Middle frontal gyrus (tissue), 1 donor: Measurements from ENCODE around the gene PTCD3.
A peak's percentile ranks its signal among the peaks of the same experiment; 100 is the strongest.

Source experiments
- DNase-seq: peaks from one replicate; pipeline ENCODE4 v3.0.0-alpha.2; 2015; ENCODE audit warnings: low spot score; ENCODE audit errors: extremely low spot score

PTCD3 gene

GRCh38 chr2:86081724-86082123 lies 24.3 kb upstream of the PTCD3 start:
- no peak for DNase-seq

DNA sequence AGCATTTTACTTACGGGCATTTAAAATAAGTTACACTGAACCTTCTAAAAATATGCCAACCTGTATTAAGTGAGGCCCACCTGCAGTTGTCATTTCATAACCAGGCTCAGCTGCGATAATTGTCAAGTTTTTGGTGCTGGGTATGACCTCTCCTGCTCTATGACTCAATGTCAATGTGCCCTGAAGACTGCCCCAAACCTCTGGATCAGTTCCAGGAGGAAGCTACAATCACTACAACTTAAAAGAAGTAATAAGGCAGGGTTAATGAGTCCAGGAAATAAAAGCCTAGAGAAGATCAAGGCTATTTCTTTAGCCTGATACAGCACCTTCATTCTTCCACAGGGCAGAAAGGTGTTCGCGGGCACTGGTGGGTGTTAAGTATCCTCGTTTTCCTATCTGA lies 23.3 kb upstream of the PTCD3 start:
- DNase-seq, result no peak

- DNase-seq, result no peak
Observed at GRCh38 chr2:86087936-86088850, 17.8 kb upstream of the PTCD3 start.

- DNase-seq, result no peak
Observed at GRCh38 chr2:86094229-86094628, 11.8 kb upstream of the PTCD3 start.

DNA sequence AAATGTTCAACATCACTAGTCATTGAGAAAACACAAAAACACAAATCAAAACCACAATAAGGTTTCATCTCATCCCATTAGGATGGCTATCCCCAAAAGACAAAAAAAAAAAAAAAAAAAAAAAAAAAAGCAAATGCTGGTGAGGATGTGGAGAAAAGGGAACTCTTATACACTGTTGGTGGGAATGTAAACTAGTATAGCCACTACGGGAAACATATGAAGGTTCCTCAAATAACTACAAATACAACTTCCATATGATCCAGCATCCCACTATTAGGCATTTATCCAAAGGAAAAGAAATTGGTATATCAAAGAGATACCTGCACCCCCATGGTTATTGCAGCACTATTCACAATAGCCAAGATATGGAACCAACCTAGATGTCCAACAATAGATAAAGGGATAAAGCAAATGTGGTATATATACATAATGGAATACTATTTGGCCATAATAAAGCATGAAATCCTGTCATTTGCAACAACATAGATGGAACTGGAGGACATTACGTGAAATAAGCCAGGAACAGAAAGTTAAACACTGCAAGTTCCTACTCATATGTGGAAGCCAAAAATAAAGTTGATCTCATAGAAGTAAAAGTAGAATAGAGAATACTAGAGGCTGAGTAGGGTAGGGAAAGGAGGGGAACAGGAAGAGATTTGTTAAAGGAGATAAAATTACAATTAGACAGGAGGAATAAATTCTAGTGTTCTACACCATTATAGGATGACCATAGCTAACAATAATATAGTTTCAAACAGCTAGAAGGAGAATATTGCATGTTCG lies 8.7 kb upstream of the PTCD3 start:
- no peak for DNase-seq

GRCh38 chr2:86097913-86098312 lies 8.1 kb upstream of the PTCD3 start:
- DNase-seq, result no peak

DNA sequence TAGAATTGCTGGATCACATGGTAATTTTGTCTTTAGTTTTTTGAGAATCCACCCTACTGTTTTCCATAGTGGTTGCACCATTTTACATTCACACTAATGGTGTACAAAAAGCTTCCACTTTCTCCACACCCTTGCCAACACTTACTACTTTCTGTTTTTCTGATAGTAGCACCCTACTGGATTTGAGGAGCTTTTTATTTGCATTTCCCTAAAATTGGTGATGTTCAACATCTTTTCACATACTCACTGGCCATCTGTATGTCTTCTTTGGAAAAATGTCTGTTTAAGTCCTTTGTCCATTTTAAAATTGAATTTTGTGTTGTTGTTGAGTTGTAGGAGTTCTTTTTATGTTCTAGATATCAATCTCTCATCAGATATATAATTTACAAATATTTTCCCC lies 3.9 kb upstream of the PTCD3 start:
- DNase-seq, result no peak

DNA sequence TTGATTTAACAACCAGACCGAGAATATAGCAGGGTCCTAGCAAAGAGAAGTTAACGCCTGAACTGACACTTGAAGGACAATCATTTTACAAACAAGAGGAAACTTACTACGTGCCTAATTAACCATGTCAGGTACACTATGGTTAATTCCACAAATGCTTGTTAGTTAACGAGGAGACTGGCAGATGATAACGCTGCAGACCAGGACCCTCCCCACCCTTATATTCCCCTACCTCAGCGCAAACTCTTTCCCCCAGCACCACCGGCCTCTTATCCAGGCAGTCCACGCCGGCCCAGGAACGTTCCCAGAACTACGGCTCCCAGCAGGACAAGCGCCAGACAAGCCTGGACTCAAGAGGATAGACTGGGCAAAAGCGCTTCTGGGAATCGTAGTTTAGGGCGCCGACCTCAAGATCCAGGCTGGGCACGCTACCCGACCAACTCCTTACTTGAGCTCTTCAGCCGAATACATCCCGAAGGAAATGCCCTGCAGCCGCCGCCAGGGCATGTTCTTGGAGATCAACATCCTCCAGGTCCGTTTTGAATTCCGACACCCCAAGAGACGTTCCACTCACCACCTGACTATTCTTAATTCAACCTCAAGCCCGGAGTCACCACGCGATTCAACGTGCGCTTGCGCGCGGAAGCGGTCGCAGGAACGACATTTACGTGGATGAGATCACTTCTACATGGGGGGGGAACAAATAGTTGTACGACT lies 625 bp upstream of the PTCD3 start, which contains the start of gene POLR1A:
TSS of gene POLR1A (minus strand) at position 635 of the 717 bp plus-strand sequence. CDS start at position 525, 110 bp downstream.
- peak; percentile 92 for DNase-seq

DNA sequence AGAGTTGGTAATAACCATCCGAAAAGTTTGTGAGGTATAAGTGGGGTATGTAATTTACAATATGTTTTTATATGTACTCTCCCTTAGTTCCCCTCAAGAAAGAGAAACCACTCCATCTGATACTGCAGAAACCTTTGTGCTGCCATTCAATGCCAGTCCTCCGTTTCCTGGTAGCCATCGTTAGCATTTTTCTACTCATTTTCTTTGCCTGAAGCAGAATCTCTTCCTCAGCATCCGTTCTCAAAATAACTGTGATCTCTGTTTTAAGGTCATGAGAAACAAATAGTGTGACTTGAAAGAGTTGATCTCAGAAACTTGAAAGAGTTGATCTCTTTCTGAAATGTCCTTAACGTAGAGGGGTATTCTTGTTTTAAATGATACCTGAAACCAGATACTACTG lies 996 bp downstream of the PTCD3 start:
- no peak for DNase-seq

GRCh38 chr2:86118130-86118529 lies 12.1 kb downstream of the PTCD3 start:
- no peak for DNase-seq

DNA sequence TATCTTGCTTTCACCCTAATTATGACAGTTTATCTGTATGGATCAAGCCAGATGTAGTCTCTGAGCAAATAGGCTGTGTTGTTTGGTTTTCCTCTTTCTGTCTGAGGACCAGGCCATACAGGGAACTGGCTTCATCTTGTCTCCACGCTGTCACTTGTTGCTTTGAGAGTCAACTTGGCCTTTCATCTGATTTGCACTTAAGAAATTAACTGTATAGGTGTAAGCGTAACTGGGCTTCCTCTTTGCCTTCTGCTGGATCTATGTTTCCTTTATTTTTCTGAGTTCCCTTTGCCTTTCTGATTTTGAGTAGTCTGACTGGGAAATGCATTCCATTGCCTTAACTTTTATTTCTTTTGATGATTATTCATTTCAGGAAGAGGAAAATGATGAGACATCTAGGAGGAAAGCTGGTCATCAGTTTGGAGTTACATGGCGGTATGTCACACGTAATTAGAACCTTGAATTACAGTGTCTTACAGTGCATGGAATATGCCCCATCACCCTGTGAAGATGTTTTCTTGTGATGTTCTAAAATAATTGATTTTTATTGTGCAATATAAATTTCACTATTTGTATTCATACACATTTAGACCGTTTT lies 17.4 kb downstream of the PTCD3 start:
- DNase-seq, result no peak

DNA sequence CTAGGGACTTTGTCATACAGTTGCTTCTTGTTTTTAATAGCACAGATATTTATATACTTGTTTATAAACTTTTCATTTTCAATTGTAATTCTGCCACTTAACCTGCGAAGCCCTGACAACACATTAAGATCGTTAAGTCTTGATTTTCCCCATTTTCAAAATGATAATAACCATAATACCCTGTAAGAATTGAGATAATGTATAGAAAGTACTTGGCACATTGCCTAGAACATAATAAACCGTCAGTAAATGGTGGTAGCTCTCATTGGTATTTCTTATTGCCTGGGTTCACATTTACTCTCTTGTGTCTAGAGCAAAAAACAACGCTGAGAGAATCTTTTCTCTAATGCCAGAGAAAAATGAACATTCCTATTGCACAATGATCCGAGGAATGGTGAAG lies 18.6 kb downstream of the PTCD3 start:
- DNase-seq, result no peak

DNA sequence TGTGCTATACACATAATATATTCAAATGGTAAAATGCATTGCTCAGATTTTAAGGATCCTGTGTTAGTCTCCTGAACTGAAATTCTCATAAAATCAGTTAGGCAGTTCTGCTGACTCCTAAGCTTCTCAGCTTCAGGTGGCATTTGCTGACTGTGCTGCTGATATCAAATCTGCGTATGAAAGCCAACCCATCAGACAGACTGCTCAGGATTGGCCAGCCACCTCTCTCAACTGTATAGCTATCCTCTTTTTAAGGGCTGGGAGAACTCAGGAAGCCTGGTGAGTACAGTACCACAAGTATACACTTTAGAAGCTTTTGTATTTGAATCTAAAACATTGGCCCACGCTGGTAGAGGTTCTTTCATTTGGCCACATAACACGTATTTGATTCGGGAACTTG lies 28.7 kb downstream of the PTCD3 start:
- no peak for DNase-seq

- no peak for DNase-seq
Observed at GRCh38 chr2:86135653-86136052, 29.6 kb downstream of the PTCD3 start.

- no peak for DNase-seq
Observed at GRCh38 chr2:86136141-86136540, 30.1 kb downstream of the PTCD3 start.

- no peak for DNase-seq
Observed at GRCh38 chr2:86138736-86139625, 32.9 kb downstream of the PTCD3 start.

DNA sequence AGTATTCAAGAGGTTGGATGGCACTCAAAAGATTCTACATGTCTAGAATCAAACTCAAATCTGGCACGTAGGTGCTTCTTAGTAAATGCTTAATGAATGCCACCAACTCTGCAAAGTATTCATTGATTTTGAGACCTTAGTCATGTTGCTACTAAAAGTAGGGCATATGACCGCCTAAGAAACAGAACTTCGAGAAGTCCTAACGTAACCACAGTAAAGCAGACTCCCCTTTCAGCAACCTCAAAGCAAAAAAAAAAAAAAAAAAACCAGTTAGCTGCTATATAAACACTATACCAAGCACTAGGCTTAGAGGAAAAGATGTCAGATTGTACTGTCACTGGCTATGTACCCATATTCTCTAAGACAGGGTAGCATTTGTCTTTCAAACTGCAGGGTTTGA lies 33.9 kb downstream of the PTCD3 start:
- DNase-seq, result no peak

DNA sequence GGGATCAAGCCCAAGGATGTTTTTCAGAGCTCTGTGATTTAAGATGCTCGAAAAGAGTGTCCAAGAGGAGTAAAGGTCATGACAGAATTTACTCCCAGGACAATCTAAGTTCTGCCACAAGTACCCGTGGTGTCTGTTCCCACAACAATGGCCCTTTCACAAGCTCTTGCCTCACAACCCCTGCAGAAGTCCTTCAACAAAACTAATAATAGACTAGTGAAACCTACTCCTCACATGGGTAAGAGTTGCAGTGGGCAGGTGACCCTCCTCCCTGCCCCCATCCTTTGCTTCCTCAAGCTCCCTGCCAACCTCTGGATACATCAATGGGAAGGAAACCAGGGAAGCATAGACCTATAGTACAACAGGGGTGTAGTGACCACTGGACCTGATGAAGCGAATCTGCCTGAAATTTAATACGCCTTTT lies 34.9 kb downstream of the PTCD3 start:
- no peak for DNase-seq

GRCh38 chr2:86142436-86143257 lies 36.6 kb downstream of the PTCD3 start:
- DNase-seq, result no peak
